Measurements from ENCODE around the gene OLIG1. TPM values are rescaled to one million over a fixed set of nuclear protein-coding genes. Genes with fewer than 3 reads are reported as not detected.

The OLIG1 gene
- total RNA-seq, 1 experiment from 2014 or later = not detected

- Histone ChIP-seq H3K4me3 (ENCODE audit: low read depth, low read length) (no peak overlapping the region), H3K27me3 (replicated peaks; ENCODE audit: control insufficient read depth, insufficient read depth, low read length) (peaks cover 3% of the 10 kb centered on the region; the same call in 1 of the 2 replicates), H3K9me3 (no peaks in the 10 kb centered on the region), H3K4me1 (no peaks in the 10 kb centered on the region), H3K36me3 (ENCODE audit: control insufficient read depth, insufficient read depth, low read length) (no peaks in the 10 kb centered on the region)
- Mint-ChIP-seq H3K27me3 (ENCODE audit: insufficient read depth, unreplicated experiment) (peaks cover 41% of the 10 kb centered on the region), H3K4me3 (ENCODE audit: unreplicated experiment) (no peak overlapping the region), H3K4me1 (ENCODE audit: low read depth, unreplicated experiment) (no peaks in the 10 kb centered on the region), H3K27ac (ENCODE audit: unreplicated experiment) (no peak overlapping the region), H3K9me3 (ENCODE audit: unreplicated experiment) (no peaks in the 10 kb centered on the region), H3K36me3 (ENCODE audit: insufficient read depth, unreplicated experiment) (no peaks in the 10 kb centered on the region)
- DNase-seq = no peak
- BruUV-seq (replicated peaks) = no TSS peak
- intact Hi-C loops (cut with micrococcal nuclease; ENCODE audit: unreplicated experiment) = no loop called here
- ChIA-PET POLR2A (no interaction called here), CTCF (no interaction called here)
- no peak for TF ChIP-seq CTCF (IDR thresholded peaks at IDR 0.05; ENCODE audit: insufficient read depth in 1 of 2, low read depth in 1 of 2, low read length in 1 of 2, severe bottlenecking in 1 of 2, unreplicated experiment in 1 of 2)
Observed at GRCh38 chr21:33112151-33112550, 42.2 kb downstream of the OLIG1 start.

- no TSS peak for BruUV-seq (replicated peaks)
- DNase-seq = no peak
- no peak overlapping the region for H3K4me3 Mint-ChIP-seq (ENCODE audit: unreplicated experiment)
- H3K27ac Mint-ChIP-seq (ENCODE audit: unreplicated experiment) = no peak overlapping the region
- no peaks in the 10 kb centered on the region for H3K9me3 ChIP-seq
- no peaks in the 10 kb centered on the region for H3K4me1 ChIP-seq
- intact Hi-C loops (cut with micrococcal nuclease; ENCODE audit: unreplicated experiment) = no loop called here
- ChIA-PET CTCF (no interaction called here), POLR2A (no interaction called here)
- H3K9me3 Mint-ChIP-seq (ENCODE audit: unreplicated experiment) = no peaks in the 10 kb centered on the region
- H3K36me3 Mint-ChIP-seq (ENCODE audit: insufficient read depth, unreplicated experiment) = no peaks in the 10 kb centered on the region
- H3K36me3 ChIP-seq (ENCODE audit: control insufficient read depth, insufficient read depth, low read length) = no peaks in the 10 kb centered on the region
- H3K4me1 Mint-ChIP-seq (ENCODE audit: low read depth, unreplicated experiment) = no peaks in the 10 kb centered on the region
- TF ChIP-seq CTCF (IDR thresholded peaks at IDR 0.05; ENCODE audit: insufficient read depth in 1 of 2, low read depth in 1 of 2, low read length in 1 of 2, severe bottlenecking in 1 of 2, unreplicated experiment in 1 of 2) = no peak
- peaks cover 3% of the 10 kb centered on the region; the same call in 1 of the 2 replicates for H3K27me3 ChIP-seq (replicated peaks; ENCODE audit: control insufficient read depth, insufficient read depth, low read length)
- H3K4me3 ChIP-seq (ENCODE audit: low read depth, low read length) = no peak overlapping the region
- H3K27me3 Mint-ChIP-seq (ENCODE audit: insufficient read depth, unreplicated experiment) = peaks cover 41% of the 10 kb centered on the region
Observed at GRCh38 chr21:33112681-33113080, 42.7 kb downstream of the OLIG1 start.

GRCh38 chr21:33113131-33113530 lies 43.2 kb downstream of the OLIG1 start:
- H3K4me1 Mint-ChIP-seq (ENCODE audit: low read depth, unreplicated experiment) = no peaks in the 10 kb centered on the region
- no peaks in the 10 kb centered on the region for H3K9me3 ChIP-seq
- POLR2A ChIA-PET = no interaction called here

More at GRCh38 chr21:33113131-33113530, 43.2 kb downstream of the OLIG1 start:
- Mint-ChIP-seq H3K4me3 (ENCODE audit: unreplicated experiment) (no peak overlapping the region), H3K27me3 (ENCODE audit: insufficient read depth, unreplicated experiment) (peaks cover 39% of the 10 kb centered on the region), H3K27ac (ENCODE audit: unreplicated experiment) (no peak overlapping the region), H3K36me3 (ENCODE audit: insufficient read depth, unreplicated experiment) (no peaks in the 10 kb centered on the region), H3K9me3 (ENCODE audit: unreplicated experiment) (no peaks in the 10 kb centered on the region)
- intact Hi-C loops (cut with micrococcal nuclease; ENCODE audit: unreplicated experiment) = no loop called here
- H3K36me3 ChIP-seq (ENCODE audit: control insufficient read depth, insufficient read depth, low read length) = no peaks in the 10 kb centered on the region
- no peak overlapping the region for H3K4me3 ChIP-seq (ENCODE audit: low read depth, low read length)
- no TSS peak for BruUV-seq (replicated peaks)
- CTCF ChIA-PET = no interaction called here
- H3K27me3 ChIP-seq (replicated peaks; ENCODE audit: control insufficient read depth, insufficient read depth, low read length) = peaks cover 3% of the 10 kb centered on the region; the same call in 1 of the 2 replicates
- no peak for DNase-seq
- no peak for TF ChIP-seq CTCF (IDR thresholded peaks at IDR 0.05; ENCODE audit: insufficient read depth in 1 of 2, low read depth in 1 of 2, low read length in 1 of 2, severe bottlenecking in 1 of 2, unreplicated experiment in 1 of 2)
- H3K4me1 ChIP-seq = no peaks in the 10 kb centered on the region
